Midbrain (tissue), 1 donor: ENCODE measurements around the gene SPTBN5.

Source experiments
- DNase-seq: peaks from one replicate; lab custom pipeline; 2025; lab: John Stamatoyannopoulos, UW

Gene SPTBN5

GRCh38 chr15:41866263-41866703 lies 27.6 kb downstream of the SPTBN5 start:
- DNase-seq: no peak

DNA sequence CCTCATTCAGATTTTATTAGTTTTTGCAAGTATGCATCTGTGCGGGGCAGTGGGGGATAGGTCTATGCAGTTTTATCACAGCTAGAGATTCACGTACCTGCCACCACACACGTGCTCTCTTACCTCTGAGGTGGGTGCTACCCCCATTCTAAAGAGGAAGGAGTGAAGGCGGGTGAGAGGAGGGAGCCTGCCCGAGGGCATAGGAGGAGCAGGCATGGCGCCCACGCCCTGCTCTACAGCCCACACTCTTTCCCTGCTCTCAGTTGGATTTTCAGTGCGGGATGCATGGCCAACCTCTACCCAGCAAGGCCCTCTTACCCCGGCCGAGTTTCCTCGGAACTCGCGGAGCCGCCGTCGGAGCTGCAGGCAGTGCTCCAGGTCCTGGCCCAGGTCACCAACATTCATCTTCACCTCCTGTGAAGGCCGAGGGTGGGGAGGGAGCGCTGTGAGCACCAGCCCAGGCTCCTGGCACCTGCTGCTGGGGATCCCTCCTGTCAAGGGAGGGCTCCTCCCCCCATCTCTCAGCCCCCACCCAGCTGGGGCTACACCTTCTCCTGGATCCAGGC lies 28.3 kb downstream of the SPTBN5 start:
- no peak for DNase-seq

GRCh38 chr15:41862515-41863116 lies 31.2 kb downstream of the SPTBN5 start:
- DNase-seq: no peak

DNA sequence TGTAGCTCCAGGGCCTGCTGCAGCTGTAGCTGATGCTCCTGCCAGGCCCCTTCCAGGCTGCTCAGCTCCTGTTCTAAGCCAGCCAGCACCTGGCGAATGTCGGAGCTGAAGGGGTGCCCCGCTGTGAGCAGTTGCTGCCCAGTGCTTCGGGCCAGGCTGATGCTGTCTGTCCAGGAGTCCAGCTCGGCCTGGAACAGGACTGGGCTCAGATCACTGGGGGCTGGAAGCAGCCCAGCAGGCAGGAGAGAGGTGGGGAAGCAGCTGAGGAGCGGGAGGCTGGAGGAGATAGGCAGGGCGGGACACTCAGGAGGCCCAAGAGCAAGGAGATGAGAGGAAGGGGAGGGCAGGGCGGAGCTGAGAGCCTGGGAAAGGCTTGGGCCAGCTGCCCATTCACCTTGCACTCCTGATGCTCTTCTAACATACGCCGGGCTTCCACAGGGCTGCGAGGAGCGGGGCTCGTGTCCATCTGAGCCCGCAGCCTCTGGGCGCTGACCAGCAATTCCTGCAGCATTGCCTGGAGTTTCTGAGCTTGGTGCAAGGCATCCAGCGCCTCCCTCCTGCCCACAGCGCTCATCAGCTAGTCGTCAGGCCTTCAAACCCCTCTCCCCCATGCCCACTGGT lies 32.0 kb downstream of the SPTBN5 start:
- no peak for DNase-seq

DNA sequence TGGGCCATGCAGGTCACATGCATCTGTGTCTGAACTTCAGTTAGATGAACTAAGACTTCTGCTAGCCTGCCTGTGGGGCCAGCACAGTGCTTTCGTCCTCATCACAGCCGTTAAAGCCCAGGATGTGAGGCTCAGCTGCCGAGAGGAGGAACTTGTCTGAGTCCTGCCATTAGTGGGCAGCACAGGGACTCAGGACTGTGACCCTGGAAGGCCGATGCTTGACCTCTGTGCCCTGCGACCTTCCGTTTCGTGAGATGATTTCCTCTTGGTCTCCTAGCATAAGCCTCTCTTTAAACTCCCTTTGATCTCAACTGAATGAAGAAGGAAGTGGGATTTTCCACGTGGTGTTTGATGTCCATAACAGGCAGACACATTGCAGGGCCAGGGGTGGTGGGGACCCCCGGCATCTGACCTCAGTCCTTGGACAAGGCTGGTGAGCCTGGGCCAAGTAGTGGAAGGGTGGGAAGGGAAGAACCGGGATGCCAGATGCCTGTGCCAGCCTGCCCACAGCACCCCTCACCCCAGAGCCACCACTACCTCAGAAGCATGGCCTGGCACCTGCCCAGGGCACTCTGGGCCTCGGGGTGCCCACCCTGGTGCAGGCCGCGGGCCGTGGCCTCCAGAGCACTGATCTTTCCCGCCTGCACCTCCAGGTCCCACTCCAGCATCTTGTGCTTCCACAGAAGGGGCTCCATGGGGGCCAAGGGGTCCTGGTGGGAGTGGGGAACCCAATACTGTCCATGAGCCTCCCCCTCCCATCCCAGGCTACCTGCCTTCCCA lies 33.6 kb downstream of the SPTBN5 start:
- no peak for DNase-seq

- no peak for DNase-seq
Observed at GRCh38 chr15:41858756-41859155, 35.1 kb downstream of the SPTBN5 start.

- no peak for DNase-seq
Observed at GRCh38 chr15:41857316-41857715, 36.5 kb downstream of the SPTBN5 start.

GRCh38 chr15:41856716-41857115 lies 37.1 kb downstream of the SPTBN5 start:
- DNase-seq: no peak

DNA sequence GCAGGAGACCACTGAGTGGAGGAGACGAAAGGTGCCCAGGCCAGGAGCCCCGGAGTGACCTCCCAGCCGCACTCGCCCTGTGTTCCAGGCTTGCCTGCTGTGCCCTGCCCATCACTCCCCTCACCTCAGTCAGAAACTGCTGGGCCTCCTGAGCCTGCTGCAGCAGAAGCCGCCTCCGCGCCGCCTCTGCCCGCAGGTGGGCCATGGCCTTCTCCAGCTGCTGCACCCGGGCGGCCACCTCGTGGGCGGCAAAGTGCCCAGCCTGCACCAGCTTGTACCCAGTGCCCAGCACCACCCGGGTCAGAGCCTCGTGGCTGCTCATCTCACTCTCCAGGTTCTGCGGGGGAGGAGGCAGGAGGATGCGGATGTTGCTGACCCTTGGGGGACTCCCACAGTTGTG lies 37.6 kb downstream of the SPTBN5 start:
- DNase-seq: no peak

DNA sequence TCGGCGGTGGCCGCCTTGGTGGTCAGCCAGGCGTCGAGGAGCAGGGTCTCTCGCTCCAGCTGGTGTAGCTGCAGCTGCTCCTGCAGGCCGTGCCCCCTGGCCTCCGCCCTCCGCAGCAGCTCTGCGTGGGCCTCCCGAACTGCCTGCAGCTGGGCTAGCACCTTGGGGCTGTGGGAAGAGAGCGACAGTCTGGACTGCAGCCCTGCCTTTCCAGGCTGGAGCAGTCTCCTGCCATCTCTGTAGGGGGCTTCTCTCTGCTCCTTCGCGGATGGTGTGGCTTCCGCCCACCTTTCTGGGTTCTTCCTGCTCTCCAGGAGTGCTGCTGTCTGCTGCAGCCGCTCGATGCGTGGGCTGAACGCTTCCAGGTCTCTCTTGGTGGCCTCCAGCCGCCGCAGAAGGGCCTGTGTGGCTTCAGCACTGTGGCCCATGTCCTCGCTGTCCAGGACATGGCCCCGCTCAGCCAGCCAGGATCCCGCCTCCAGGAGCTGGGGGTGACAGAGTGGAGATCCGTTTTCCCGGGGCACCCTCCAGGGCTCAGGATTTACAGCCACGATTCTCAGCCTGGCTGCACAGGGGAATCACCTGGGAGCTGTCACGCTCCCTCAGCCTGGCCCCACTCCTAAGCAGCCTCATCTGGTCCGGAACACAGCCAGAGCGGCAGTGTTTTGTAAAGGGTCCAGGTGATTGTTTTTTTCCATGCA lies 38.4 kb downstream of the SPTBN5 start:
- no peak for DNase-seq

DNA sequence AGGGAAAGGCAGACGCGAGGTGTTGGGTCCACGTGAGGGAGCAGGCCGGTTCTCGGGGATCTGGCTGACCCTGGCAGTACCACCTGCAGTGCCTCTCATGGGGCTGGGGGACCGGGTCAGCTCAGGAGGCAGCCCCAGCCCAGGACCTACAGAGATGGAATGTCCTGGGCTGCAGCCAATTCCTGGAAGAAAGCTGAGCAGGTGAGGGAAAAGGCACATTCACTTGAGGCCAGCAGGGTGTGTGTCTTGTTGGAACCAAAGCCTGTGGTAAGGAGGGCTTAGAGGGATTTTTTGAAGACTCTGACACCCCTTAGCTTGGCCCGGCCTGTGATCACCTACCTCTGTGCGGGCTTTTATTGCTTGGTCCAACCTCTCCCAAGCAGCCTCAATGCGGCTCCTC lies 39.4 kb downstream of the SPTBN5 start:
- DNase-seq: no peak

- DNase-seq: no peak
Observed at GRCh38 chr15:41853831-41854230, 40.0 kb downstream of the SPTBN5 start.

DNA sequence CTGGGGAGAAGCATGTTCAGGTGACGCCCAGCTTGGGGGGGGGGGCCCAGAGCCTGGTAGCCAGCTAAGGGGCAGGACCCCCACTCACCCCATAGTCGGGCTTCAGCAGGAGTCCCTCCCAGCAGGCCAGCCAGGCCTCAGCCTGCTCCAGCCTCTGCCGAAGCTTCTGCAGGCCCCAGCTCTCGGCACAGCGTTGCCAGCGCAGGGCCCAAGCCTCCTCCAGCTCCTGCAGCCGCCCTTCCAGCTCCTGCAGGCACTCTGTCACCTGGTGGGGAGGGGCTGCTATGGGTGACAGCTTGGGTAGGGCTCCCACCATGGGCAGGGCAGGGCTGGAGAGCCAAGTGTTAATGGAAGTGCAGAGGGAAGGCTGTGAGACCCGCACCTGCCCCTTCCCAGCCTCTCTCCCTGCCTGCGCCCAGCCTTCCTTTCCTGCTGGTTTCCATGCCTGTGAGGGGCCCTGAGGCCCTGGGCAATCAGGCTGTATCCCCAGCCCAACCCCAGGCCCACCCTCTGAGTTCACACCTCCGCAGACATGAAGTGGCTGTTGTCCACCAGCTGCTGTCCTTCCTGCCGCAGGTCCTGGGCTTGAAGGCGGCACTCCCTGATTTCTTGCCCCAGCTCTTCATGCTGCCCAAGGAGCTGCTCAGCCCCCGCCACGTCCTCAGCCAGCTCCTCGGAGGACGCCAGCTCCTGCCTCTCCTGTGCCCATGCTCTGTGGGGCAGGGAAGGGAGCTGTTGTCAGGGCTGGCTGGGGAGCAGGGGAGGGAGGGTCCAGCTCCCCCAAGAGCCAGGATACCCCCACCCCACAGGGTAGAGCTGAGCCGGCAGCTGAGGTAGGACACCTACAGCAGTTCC lies 40.9 kb downstream of the SPTBN5 start:
- DNase-seq: no peak

DNA sequence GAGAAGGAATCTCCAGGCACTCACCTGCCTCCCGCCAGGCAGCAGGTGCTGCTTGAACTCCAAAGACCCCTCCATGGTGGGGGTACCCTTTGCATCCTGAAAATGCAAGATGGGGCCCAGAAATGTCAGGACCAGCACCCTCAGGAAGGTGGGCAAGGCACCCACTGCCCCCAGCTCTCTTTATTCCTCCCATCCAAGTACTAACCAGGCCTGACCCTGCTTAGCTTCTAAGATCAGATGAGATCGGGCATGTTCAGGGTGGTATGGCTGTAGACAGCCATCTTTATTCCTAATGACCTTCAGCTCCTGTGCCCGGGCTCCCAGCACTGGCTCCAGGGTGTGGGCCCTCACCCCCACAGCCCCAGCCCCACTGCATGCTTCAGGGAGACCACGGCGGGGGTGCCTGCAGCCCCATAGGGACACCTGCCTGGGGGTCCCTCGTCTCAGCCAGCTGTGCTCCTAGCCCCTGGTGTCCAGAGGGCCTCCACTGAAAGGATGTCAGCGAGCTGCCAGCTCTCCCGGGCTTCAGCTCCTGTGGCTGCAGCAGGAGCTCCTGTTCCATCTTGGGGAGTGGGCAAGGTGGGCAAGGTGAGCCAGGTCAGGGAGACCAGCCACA lies 42.0 kb downstream of the SPTBN5 start:
- DNase-seq: no peak

- DNase-seq: no peak
Observed at GRCh38 chr15:41851167-41851523, 42.7 kb downstream of the SPTBN5 start.

GRCh38 chr15:41850482-41851166 lies 43.2 kb downstream of the SPTBN5 start:
- no peak for DNase-seq

DNA sequence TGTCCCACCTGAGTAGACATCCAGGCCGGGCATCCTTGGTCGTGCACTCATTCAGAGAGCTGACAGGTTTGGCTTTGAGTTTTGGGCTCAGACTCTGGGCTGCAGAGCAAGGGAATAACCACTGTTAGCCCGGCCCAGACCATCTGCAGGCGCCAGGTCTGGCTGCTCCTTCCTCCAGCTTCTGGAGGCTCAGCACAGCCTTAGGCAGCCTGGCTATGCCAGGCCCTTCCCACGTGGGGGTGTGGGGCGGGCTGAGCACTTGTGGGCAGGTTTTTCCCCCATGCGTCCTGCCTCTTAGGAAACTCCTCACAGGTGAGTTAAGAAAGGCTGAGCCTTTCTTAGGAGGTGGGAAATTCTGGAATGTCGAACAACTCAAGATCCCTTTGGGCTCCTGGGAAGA lies 44.0 kb downstream of the SPTBN5 start:
- DNase-seq: no peak

GRCh38 chr15:41849204-41849603 lies 44.6 kb downstream of the SPTBN5 start:
- no peak for DNase-seq

GRCh38 chr15:41848631-41849030 lies 45.2 kb downstream of the SPTBN5 start:
- no peak for DNase-seq

DNA sequence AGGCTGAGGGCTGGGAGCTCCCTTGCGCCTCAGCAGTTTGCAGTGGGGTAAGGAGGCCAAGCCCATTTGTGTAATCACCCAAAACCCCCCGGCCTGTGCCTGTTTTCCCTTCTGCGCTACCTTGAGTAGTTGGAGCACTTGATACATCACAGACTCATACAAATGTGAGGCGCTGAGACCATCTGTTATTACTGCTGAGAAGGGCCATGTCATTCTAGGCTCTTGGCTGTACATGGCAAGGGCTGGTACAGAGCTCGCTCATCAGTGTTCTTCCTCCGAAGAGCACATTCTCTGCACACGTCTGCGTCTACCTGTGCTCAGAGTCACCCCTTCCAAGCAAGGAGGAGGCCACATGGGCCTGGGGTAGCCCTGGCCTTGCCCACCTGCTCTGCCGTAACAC lies 45.9 kb downstream of the SPTBN5 start:
- no peak for DNase-seq
